Stimulated activated CD8-positive, alpha-beta memory T cell treated with anti-CD3 and anti-CD28 coated beads, Interleukin-15, amount 100 ng/mL, for 1 hour (primary cell): ENCODE measurements around the gene PRKCH.

Source experiments
- DNase-seq: peaks from one replicate; pipeline ENCODE4 v3.0.0-alpha.2; 2020; ENCODE audit warnings: low read depth

The PRKCH gene

GRCh38 chr14:61569308-61569707 is 247.9 kb downstream of the PRKCH start:
- no peak for DNase-seq

GRCh38 chr14:61569812-61570548 is 248.6 kb downstream of the PRKCH start:
- no peak for DNase-seq

GRCh38 chr14:61570549-61571290 is 249.3 kb downstream of the PRKCH start:
- DNase-seq = no peak

GRCh38 chr14:61571917-61572316 is 250.5 kb downstream of the PRKCH start:
- no peak for DNase-seq

- DNase-seq = no peak
Observed at GRCh38 chr14:61573321-61573720, 251.9 kb downstream of the PRKCH start.

- no peak for DNase-seq
Observed at GRCh38 chr14:61573748-61574513, 252.6 kb downstream of the PRKCH start.

GRCh38 chr14:61574514-61574807 is 253.1 kb downstream of the PRKCH start:
- DNase-seq = no peak

GRCh38 chr14:61575126-61575525 is 253.7 kb downstream of the PRKCH start:
- no peak for DNase-seq

GRCh38 chr14:61575551-61576150 is 254.3 kb downstream of the PRKCH start:
- no peak for DNase-seq

GRCh38 chr14:61577506-61577931 is 256.1 kb downstream of the PRKCH start:
- no peak for DNase-seq

- no peak for DNase-seq
Observed at GRCh38 chr14:61578745-61579144, 257.4 kb downstream of the PRKCH start.

- DNase-seq = no peak
Observed at GRCh38 chr14:61581340-61581739, 260.0 kb downstream of the PRKCH start.

GRCh38 chr14:61581955-61582615 is 260.7 kb downstream of the PRKCH start:
- no peak for DNase-seq

GRCh38 chr14:61582815-61583214 is 261.4 kb downstream of the PRKCH start:
- no peak for DNase-seq

GRCh38 chr14:61584331-61584741 is 263.0 kb downstream of the PRKCH start:
- no peak for DNase-seq

GRCh38 chr14:61585598-61586543 is 264.5 kb downstream of the PRKCH start:
- DNase-seq = no peak

GRCh38 chr14:61586544-61587055 is 265.2 kb downstream of the PRKCH start:
- no peak for DNase-seq

- no peak for DNase-seq
Observed at GRCh38 chr14:61587081-61587713, 265.8 kb downstream of the PRKCH start.

- DNase-seq = no peak
Observed at GRCh38 chr14:61588419-61588901, 267.1 kb downstream of the PRKCH start.
